BE2C (cell line): ENCODE results near the gene RAB4B.

Experiments
- DNase-seq: peaks from one replicate; pipeline ENCODE4 v3.0.0-alpha.2; 2020
- H3K27me3 ChIP-seq: fragments of 250-450 bp; sonication (Bioruptor Pico); 2 replicates; pipeline ENCODE4 v1.5.1; 2020; ENCODE audit warnings: mild to moderate bottlenecking
- H3K36me3 ChIP-seq: fragments of 250-450 bp; sonication (Bioruptor Pico); 2 replicates; pipeline ENCODE4 v1.5.1; 2020; ENCODE audit warnings: mild to moderate bottlenecking
- H3K4me1 ChIP-seq: fragments of 250-450 bp; sonication (Bioruptor Pico); 2 replicates; pipeline ENCODE4 v1.5.1; 2020
- H3K4me3 ChIP-seq: 2 replicates; pipeline ENCODE4 v1.5.1; 2011; ENCODE audit warnings: low read depth, low read length
- H3K9me3 ChIP-seq: fragments of 250-450 bp; sonication (Bioruptor Pico); 2 replicates; pipeline ENCODE4 v1.5.1; 2020
- TF ChIP-seq, protein P1 (sequence below): IDR thresholded peaks from 2 replicates; pipeline ENCODE4 v1.5.1; 2012; ENCODE audit warnings: mild to moderate bottlenecking, low read depth, low read length

The RAB4B gene

DNA sequence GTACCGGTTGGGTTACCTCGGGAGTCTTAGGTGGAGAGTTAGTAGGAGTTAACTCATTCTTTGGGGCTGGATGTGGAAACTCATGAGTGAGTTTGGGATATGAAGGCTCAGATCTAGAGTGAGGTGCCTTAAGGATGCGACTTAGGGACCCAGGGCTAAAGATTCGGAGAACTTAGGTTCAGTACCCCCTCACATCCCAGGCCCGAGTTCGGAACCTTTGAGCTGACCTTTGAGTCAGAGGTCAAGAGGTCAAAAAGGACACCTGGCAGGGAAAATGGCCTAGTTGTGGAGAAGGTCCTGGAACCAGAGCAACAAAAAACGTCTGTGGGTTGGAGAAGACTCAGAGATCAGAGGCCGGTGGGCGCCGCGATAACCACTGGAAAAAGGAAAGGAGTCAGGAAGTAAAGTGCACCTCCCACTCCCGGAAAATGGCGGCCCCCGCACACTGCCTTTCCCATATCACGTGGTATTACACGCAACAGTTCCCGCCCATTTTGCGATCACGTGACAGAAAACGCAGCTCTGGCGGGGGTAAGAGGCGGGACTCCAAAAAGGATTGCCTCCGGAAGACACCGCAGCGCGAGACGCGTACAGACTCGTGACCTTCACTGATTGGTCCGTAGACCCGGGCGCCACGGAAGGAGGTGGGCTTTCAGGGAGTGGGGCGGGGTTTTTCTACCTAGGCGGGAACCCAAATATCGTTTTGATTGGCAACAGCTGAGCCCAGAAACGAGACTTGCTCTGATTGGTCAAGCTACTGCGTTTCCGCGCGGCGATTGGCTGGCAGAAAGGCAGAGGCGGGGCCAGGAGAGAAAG is 27.8 kb upstream of the RAB4B start, which contains the start of gene ACTMAP:
ACTMAP (minus strand) TSS at position 420 of the 816 bp plus-strand sequence. CDS start 674 bp downstream, outside the sequence.
- Histone ChIP-seq H3K27me3 (no peaks in the 10 kb centered on the region), H3K36me3 (peaks cover 16% of the 10 kb centered on the region), H3K4me3 (peak within 1 kb of the TSS; percentile 93), H3K9me3 (no peaks in the 10 kb centered on the region), H3K4me1 (peaks cover 3% of the 10 kb centered on the region; the same call in 1 of the 2 replicates)
- peak; percentile 100 for DNase-seq
- TF ChIP-seq, protein P1, sequence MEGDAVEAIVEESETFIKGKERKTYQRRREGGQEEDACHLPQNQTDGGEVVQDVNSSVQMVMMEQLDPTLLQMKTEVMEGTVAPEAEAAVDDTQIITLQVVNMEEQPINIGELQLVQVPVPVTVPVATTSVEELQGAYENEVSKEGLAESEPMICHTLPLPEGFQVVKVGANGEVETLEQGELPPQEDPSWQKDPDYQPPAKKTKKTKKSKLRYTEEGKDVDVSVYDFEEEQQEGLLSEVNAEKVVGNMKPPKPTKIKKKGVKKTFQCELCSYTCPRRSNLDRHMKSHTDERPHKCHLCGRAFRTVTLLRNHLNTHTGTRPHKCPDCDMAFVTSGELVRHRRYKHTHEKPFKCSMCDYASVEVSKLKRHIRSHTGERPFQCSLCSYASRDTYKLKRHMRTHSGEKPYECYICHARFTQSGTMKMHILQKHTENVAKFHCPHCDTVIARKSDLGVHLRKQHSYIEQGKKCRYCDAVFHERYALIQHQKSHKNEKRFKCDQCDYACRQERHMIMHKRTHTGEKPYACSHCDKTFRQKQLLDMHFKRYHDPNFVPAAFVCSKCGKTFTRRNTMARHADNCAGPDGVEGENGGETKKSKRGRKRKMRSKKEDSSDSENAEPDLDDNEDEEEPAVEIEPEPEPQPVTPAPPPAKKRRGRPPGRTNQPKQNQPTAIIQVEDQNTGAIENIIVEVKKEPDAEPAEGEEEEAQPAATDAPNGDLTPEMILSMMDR, result no peak

DNA sequence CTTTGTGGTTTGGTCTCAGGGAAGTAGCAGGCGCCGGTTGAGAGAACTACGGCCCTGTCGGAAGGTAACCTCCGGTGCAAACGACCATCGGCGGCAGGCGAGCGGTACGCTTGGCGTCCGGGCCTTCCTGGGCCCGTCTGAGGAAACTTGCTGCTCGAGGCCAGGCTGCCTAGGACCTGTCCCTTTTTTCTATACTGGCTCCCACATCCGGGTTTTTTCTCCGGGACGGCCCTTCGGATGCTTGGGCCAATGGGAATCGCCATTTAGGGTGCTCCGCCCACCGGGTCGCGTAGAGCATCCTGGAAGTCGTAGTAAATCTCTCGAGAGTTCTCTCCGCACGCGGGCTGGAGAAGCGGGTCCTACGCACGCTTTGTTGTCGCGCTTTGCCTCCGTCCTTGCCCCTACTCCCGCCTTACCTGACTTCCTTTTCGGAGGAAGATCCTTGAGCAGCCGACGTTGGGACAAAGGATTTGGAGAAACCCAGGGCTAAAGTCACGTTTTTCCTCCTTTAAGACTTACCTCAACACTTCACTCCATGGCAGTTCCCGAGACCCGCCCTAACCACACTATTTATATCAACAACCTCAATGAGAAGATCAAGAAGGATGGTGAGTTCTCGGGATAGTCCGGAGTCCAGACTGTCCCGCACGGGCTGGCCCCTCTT is 27.0 kb upstream of the RAB4B start, which contains the start of gene SNRPA:
SNRPA (plus strand) TSS at position 330 of the 664 bp plus-strand sequence; CDS start at position 536, 206 bp downstream.
- peak within 1 kb of the TSS; percentile 93 for H3K4me3 ChIP-seq
- DNase-seq, result peak; percentile 98
- H3K4me1 ChIP-seq, result peaks cover 3% of the 10 kb centered on the region; the same call in 1 of the 2 replicates
- H3K27me3 ChIP-seq, result no peaks in the 10 kb centered on the region
- H3K36me3 ChIP-seq, result peaks cover 23% of the 10 kb centered on the region
- TF ChIP-seq, protein P1, result no peak
- H3K9me3 ChIP-seq, result no peaks in the 10 kb centered on the region

DNA sequence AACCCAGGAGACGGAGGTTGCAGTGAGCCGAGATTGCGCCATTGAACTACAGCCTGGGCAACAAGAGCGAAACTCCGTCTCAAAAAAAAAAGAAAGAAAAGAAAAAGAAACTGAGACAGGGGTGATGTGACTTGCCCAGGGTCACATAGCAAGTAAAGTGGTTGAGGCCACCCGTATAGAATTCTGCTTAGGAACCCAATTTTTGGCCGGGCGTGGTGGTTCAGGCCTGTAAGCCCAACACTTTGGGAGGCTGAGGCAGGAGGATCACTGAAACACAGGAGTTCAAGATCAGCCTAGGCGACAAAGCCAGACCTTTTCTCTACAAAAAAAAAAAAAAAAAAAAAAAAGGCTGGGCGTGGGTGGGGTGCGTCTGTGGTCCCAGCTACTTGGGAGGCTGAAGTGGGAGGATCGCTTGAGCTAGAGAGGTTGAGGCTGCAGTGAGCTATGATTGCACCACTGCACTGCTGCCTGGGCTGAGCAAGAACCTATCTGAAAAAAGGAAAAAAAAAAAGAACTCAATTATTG is 25.7 kb upstream of the RAB4B start:
- TF ChIP-seq, protein P1, result no peak
- no peaks in the 10 kb centered on the region for H3K9me3 ChIP-seq
- H3K27me3 ChIP-seq, result no peaks in the 10 kb centered on the region
- DNase-seq, result no peak
- H3K4me1 ChIP-seq, result peaks cover 3% of the 10 kb centered on the region; the same call in 1 of the 2 replicates
- peaks cover 36% of the 10 kb centered on the region for H3K36me3 ChIP-seq
- peak overlapping the region; percentile 93 for H3K4me3 ChIP-seq

DNA sequence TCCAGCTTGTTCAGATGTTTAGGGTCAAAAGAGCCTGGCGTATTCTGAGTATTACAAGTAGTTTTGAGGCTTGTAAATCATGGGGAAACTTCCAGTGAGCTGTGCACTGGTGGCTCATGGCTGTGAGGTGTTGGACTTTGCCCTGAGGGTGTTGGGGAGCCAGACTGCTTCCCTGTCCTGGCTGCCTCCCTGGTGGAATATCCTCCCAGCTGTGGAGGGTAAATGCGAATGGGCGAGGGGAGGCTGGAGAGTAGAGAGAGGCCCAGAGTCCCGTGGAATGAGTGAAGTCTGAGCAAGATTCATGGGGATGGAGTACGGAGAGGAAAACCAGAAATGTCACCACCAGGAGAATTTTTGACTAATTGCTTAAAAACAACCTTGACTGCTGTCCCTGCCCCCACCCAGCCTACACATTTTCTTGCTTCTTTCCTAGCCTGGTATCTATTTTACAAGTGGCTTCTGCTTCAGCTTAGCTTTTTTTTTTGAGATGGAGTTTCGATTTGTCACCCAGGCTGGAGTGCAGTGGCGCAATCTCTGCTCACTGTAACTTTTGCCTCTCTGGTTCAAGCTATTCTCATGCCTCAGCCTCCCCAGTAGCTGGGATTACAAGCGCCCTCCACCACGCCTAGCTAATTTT is 23.3 kb upstream of the RAB4B start:
- Histone ChIP-seq H3K27me3 (no peaks in the 10 kb centered on the region), H3K9me3 (no peaks in the 10 kb centered on the region), H3K36me3 (peaks cover 58% of the 10 kb centered on the region), H3K4me1 (peaks cover under 1% of the 10 kb centered on the region; the same call in 1 of the 2 replicates), H3K4me3 (no peak overlapping the region)
- TF ChIP-seq, protein P1, result no peak
- DNase-seq, result no peak

DNA sequence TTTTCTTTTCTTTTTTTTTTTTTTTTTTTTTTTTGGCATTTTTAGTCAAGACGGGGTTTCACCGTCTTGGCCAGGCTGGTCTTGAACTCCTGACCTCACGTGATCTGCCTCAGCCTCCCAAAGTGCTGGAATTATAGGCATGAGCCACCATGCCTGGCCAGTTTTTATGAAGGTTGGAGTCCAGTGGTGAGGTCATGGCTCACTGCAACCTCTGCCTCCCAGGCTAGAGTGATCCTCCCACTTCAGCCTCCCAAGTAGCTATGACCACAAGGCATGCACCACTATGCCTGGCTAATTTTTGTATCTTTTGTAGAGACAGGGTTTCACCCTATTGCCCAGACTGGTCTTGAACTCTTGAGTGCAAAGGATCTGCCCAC is 22.8 kb upstream of the RAB4B start:
- Histone ChIP-seq H3K9me3 (no peaks in the 10 kb centered on the region), H3K36me3 (peaks cover 63% of the 10 kb centered on the region), H3K27me3 (no peaks in the 10 kb centered on the region), H3K4me1 (no peaks in the 10 kb centered on the region), H3K4me3 (no peak overlapping the region)
- DNase-seq, result no peak
- TF ChIP-seq, protein P1, result no peak
